ENCODE measurements around the gene LRRK1. TPM values are rescaled to one million over a fixed set of nuclear protein-coding genes. Genes with fewer than 3 reads are reported as not detected.

LRRK1 gene
- total RNA-seq, 1 experiment from 2014 or later = 7.6 TPM

- DNase-seq (ENCODE audit: low spot score) (peak; percentile 86), ATAC-seq (peak; percentile 87)
- ChIA-PET POLR2A (interaction anchor here (0.6 to 1.2 kb wide), 3 partner anchors 14 to 45 kb away, joined by 3 read pairs; no protein-coding TSS in a partner anchor), CTCF (interaction anchor here (0.7 to 6.5 kb wide), 27 partner anchors 8 to 220 kb away, joined by 3 to 53 read pairs (median 5); partner anchors contain the start of genes CHSY1 and LRRK1)
- peak overlapping the region; percentile 44 for H3K4me3 Mint-ChIP-seq
- H3K27ac Mint-ChIP-seq = peak overlapping the region; percentile 99
- peaks cover 34% of the 10 kb centered on the region for H3K36me3 Mint-ChIP-seq
- peaks cover 19% of the 10 kb centered on the region for H3K9me3 Mint-ChIP-seq
- peaks cover 67% of the 10 kb centered on the region for H3K4me1 Mint-ChIP-seq
- H3K27me3 Mint-ChIP-seq (ENCODE audit: low read depth) = peaks cover 19% of the 10 kb centered on the region
- TF ChIP-seq ZNF121 (CRISPR knock-in tag; IDR thresholded peaks at IDR 0.05) = peak; percentile 99
- peak; percentile 60 for TF ChIP-seq MYBL2 (CRISPR knock-in tag; IDR thresholded peaks at IDR 0.05)
- peak; percentile 82 for TF ChIP-seq PRDM15 (CRISPR knock-in tag; IDR thresholded peaks at IDR 0.05)
- no peak for TF ChIP-seq TCF7 (CRISPR knock-in tag; IDR thresholded peaks at IDR 0.05; ENCODE audit: low read depth)
- TF ChIP-seq ZNF263 (CRISPR knock-in tag; IDR thresholded peaks at IDR 0.05; ENCODE audit: low read depth) = no peak
- TF ChIP-seq TP53 (CRISPR knock-in tag; IDR thresholded peaks at IDR 0.05) = no peak; the same call in 1 of the 2 replicates
- TF ChIP-seq ZNF232 (CRISPR knock-in tag; IDR thresholded peaks at IDR 0.05) = no peak; the same call in 1 of the 2 replicates
- TF ChIP-seq ZMAT4 (CRISPR knock-in tag; IDR thresholded peaks at IDR 0.05) = no peak
- no peak for TF ChIP-seq ZNF317 (CRISPR knock-in tag; IDR thresholded peaks at IDR 0.05; ENCODE audit: borderline replicate concordance, low read depth)
- TF ChIP-seq CREM (CRISPR knock-in tag; IDR thresholded peaks at IDR 0.05) = no peak
- no peak for TF ChIP-seq CTCF (IDR thresholded peaks at IDR 0.05)
- TF ChIP-seq GTF2I (CRISPR knock-in tag; conservative IDR thresholded peaks at IDR 0.05) = 0 out of 2 replicates have a peak, but pooled peaks have one; percentile 57
- TF ChIP-seq ZNF671 (CRISPR knock-in tag; IDR thresholded peaks at IDR 0.05) = no peak
- no peak for TF ChIP-seq ATF1 (CRISPR knock-in tag; IDR thresholded peaks at IDR 0.05)
- TF ChIP-seq USF2 (CRISPR knock-in tag; IDR thresholded peaks at IDR 0.05) = no peak
- no peak for TF ChIP-seq SMAD4 (CRISPR knock-in tag; IDR thresholded peaks at IDR 0.05)
- TF ChIP-seq PREB (CRISPR knock-in tag; IDR thresholded peaks at IDR 0.05; ENCODE audit: borderline replicate concordance) = no peak
- peak; percentile 57; the same call in 1 of the 2 replicates for TF ChIP-seq NR2C2 (CRISPR knock-in tag; IDR thresholded peaks at IDR 0.05)
- TF ChIP-seq E2F1 (CRISPR knock-in tag; IDR thresholded peaks at IDR 0.05) = no peak
- no peak for TF ChIP-seq ZNF219 (CRISPR knock-in tag; IDR thresholded peaks at IDR 0.05; ENCODE audit: borderline replicate concordance)
- TF ChIP-seq PRRX2 (CRISPR knock-in tag; IDR thresholded peaks at IDR 0.05) = no peak
- TF ChIP-seq CREB1 (CRISPR knock-in tag; IDR thresholded peaks at IDR 0.05) = no peak
- TF ChIP-seq ZSCAN18 (CRISPR knock-in tag; IDR thresholded peaks at IDR 0.05) = no peak
- no peak; the same call in 1 of the 2 replicates for TF ChIP-seq USF1 (CRISPR knock-in tag; IDR thresholded peaks at IDR 0.05)
- peak; percentile 63; the same call in 1 of the 2 replicates for TF ChIP-seq FOXP1 (CRISPR knock-in tag; IDR thresholded peaks at IDR 0.05; ENCODE audit: borderline replicate concordance)
Measured at GRCh38 chr15:101068961-101069653, 149.9 kb downstream of the LRRK1 start.

All from WTC11 (cell line).